Measurements from ENCODE around the gene MROH7. TPM values are rescaled to one million over a fixed set of nuclear protein-coding genes. Genes with fewer than 3 reads are reported as not detected.

Gene MROH7
- total RNA-seq, 4 donors from 2014 or later = 22.3 to 64.2 (median 35.5) TPM

DNA sequence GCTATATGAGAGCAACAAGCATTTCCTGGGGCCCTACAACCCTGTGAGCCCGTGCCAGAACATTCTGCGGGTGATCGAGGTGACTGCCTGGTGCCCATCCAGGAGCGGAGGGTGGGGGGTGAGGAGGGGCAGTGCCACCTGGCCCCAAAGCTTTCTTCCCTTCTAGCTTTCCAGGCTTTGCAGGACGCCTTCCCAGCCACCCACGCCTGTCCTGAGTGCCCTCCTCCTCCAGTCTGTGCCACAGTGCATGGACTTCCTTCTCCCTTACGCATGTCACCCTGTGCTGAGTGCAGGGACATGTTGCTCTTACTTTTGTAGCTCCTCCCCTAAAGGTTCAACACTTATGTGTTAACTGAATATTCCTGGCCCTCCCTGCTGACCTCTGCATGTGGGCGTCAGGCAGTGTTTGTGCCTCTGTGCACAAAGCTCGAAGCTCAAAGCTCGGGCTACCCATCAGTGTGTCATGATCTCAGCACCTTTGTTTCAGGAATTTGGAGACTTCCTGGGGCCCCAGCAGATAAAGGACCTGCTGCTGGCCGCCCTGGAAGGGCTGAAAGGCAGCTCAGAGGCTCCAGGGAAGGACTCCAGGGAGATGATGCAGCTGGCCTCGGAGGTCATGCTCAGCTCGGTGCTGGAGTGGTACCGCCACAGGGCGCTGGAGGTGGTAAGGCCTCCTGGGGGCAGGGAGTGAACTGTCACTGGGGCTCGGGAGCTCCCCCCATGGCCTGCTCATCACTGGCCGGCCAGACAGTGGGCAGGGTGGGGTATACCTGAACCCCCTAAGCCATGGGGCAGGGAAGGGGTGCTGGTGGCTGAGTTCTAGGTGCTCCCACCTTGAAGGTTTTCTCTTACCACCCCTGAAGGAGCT is 37.4 kb downstream of the MROH7 start:
- no peaks in the 10 kb centered on the region for H3K9me3 ChIP-seq

DNA sequence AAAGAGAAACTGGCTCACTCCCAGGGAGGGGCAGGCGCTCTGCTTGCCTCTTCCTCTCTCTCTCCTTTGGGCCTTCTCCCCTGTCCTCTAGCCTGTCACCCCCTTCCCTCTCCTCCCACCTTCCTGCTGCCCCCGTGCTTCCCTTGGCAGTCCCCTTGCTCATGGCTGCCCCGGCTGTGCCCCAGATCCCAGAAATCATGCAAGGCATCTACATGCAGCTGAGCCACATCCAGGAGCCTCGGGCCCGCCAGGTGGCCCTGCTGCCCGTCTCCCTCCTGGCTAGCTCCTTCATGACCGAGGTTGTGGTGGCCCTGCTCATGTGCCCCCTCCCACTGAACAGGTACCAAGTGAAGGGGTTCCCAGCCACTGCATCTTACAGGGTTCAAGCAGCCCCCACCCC is 38.1 kb downstream of the MROH7 start:
- no peak for DNase-seq
- Histone ChIP-seq H3K4me3 (no peak overlapping the region), H3K9me3 (no peaks in the 10 kb centered on the region), H3K4me1 (no peaks in the 10 kb centered on the region), H3K27ac (no peak overlapping the region), H3K27me3 (no peaks in the 10 kb centered on the region), H3K36me3 (peaks cover 0 to 5% (median 0%) of the 10 kb centered on the region in 3 donors)
- TF ChIP-seq, protein P1, sequence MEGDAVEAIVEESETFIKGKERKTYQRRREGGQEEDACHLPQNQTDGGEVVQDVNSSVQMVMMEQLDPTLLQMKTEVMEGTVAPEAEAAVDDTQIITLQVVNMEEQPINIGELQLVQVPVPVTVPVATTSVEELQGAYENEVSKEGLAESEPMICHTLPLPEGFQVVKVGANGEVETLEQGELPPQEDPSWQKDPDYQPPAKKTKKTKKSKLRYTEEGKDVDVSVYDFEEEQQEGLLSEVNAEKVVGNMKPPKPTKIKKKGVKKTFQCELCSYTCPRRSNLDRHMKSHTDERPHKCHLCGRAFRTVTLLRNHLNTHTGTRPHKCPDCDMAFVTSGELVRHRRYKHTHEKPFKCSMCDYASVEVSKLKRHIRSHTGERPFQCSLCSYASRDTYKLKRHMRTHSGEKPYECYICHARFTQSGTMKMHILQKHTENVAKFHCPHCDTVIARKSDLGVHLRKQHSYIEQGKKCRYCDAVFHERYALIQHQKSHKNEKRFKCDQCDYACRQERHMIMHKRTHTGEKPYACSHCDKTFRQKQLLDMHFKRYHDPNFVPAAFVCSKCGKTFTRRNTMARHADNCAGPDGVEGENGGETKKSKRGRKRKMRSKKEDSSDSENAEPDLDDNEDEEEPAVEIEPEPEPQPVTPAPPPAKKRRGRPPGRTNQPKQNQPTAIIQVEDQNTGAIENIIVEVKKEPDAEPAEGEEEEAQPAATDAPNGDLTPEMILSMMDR (IDR thresholded peaks at IDR 0.05) = no peak
- no peak for TF ChIP-seq POLR2A (IDR thresholded peaks at IDR 0.05)

More for the DNA sequence above, 37.4 kb downstream of the MROH7 start:
- Histone ChIP-seq H3K4me1 (no peaks in the 10 kb centered on the region), H3K27ac (no peak overlapping the region), H3K27me3 (no peaks in the 10 kb centered on the region), H3K36me3 (peaks cover 0 to 8% (median 0%) of the 10 kb centered on the region in 3 donors), H3K4me3 (no peak overlapping the region)
- TF ChIP-seq POLR2A (IDR thresholded peaks at IDR 0.05) = no peak
- TF ChIP-seq, protein P1 (IDR thresholded peaks at IDR 0.05) = no peak
- DNase-seq = no peak

DNA sequence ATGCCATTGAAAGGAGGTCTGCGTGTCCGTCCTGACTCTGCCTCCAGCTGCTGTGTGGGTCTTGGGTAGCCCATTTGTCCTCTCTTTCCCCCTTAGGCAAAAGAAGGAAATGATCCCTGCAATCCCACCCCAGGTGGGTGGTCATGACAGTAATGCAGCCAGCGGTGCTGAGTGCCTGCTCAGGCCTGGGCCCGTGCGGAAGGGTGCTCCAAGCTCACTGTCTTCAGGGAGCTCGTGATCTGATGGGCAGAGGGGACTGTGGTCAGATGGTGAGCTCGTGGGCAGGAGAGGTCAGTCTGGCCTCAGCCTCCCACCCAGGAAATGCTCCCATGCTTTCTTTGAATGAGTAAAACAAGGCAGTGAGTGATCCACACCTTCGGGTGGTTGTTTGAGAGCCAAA is 38.8 kb downstream of the MROH7 start:
- H3K4me1 ChIP-seq = no peaks in the 10 kb centered on the region
- no peaks in the 10 kb centered on the region for H3K9me3 ChIP-seq
- no peaks in the 10 kb centered on the region for H3K27me3 ChIP-seq
- TF ChIP-seq, protein P1 (IDR thresholded peaks at IDR 0.05) = no peak
- TF ChIP-seq POLR2A (IDR thresholded peaks at IDR 0.05) = no peak
- no peak overlapping the region for H3K4me3 ChIP-seq
- no peak for DNase-seq
- peaks cover 0 to 5% (median 0%) of the 10 kb centered on the region in 3 donors for H3K36me3 ChIP-seq
- H3K27ac ChIP-seq = no peak overlapping the region

DNA sequence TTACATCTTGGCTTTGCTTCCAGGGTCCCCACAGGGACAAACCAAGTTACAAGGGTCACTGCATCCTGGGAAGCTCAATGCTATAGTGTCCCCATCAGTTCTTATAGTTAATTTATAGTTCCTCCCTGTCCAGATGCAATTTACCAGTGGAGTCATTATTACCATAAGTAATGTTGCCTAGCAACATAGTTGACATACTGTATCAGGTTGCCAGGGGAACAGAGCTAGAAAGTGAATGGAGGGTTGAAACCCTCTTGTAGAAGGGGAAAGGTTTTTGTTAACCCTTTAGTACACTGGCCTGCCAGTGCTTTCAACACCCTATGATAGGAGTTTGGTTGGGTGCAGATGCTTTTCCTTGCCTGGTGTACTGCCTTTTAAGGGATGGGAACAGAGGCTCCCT is 39.8 kb downstream of the MROH7 start:
- Histone ChIP-seq H3K36me3 (peaks cover 0 to 5% (median 0%) of the 10 kb centered on the region in 3 donors), H3K4me3 (no peak overlapping the region), H3K27ac (no peak overlapping the region), H3K4me1 (no peaks in the 10 kb centered on the region), H3K9me3 (no peaks in the 10 kb centered on the region), H3K27me3 (no peaks in the 10 kb centered on the region)
- no peak for DNase-seq
- TF ChIP-seq, protein P1 (IDR thresholded peaks at IDR 0.05) = no peak
- TF ChIP-seq POLR2A (IDR thresholded peaks at IDR 0.05) = no peak

DNA sequence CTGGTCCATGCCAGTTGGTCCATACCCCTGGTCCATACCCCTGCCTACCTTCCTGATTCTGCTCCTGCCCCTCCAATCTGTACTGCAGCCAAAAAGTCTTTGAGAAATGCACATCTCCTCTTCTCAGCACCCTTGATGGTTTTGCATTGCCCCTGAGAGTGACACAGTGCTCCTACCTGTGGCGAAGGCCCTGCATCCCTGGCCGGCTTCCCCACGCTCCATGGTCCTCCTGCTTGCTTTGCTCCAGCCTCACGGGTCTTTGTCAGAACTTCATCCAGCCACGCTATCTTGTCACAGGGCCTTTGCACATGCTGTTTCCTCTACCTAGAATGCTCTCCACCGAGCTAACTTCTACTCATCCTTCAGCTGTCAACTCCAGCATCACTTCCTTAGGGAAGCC is 41.9 kb downstream of the MROH7 start:
- no peak for DNase-seq
- Histone ChIP-seq H3K27ac (no peak overlapping the region), H3K4me3 (no peak overlapping the region), H3K36me3 (peaks cover 0 to 5% (median 0%) of the 10 kb centered on the region in 3 donors), H3K27me3 (no peaks in the 10 kb centered on the region), H3K4me1 (no peaks in the 10 kb centered on the region), H3K9me3 (no peaks in the 10 kb centered on the region)
- TF ChIP-seq, protein P1 (IDR thresholded peaks at IDR 0.05) = no peak
- TF ChIP-seq POLR2A (IDR thresholded peaks at IDR 0.05) = no peak
